Measurements from ENCODE around the gene MYO18B. TPM values are rescaled to one million over a fixed set of nuclear protein-coding genes. Genes with fewer than 3 reads are reported as not detected.
"Not testable (repeated sequence)": the region's sequence is repeated elsewhere in the genome, so short reads cannot be mapped to it uniquely, and the experiment has no call there.

Gene MYO18B
- total RNA-seq, 1 experiment from 2014 or later, result 0.07 TPM

GRCh38 chr22:25702571-25703167 lies 39.3 kb upstream of the MYO18B start:
- H3K9me3 Mint-ChIP-seq (ENCODE audit: unreplicated experiment), result no peaks in the 10 kb centered on the region
- no peak overlapping the region for H3K4me3 Mint-ChIP-seq (ENCODE audit: unreplicated experiment)
- no peak for DNase-seq
- Histone ChIP-seq H3K27me3 (replicated peaks; ENCODE audit: control insufficient read depth, insufficient read depth, low read length) (no peaks in the 10 kb centered on the region), H3K9me3 (no peaks in the 10 kb centered on the region), H3K4me3 (ENCODE audit: low read depth, low read length) (no peak overlapping the region), H3K36me3 (ENCODE audit: control insufficient read depth, insufficient read depth, low read length) (no peaks in the 10 kb centered on the region), H3K4me1 (no peaks in the 10 kb centered on the region)
- H3K27ac Mint-ChIP-seq (ENCODE audit: unreplicated experiment), result no peak overlapping the region
- CTCF ChIA-PET, result interaction anchor here (1.4 kb wide), 1 partner anchor 240 kb away, joined by 7 read pairs; no protein-coding TSS in a partner anchor
- no TSS peak for BruUV-seq (replicated peaks)
- H3K27me3 Mint-ChIP-seq (ENCODE audit: insufficient read depth, unreplicated experiment), result no peaks in the 10 kb centered on the region
- TF ChIP-seq CTCF (IDR thresholded peaks at IDR 0.05; ENCODE audit: insufficient read depth in 1 of 2, low read depth in 1 of 2, low read length in 1 of 2, severe bottlenecking in 1 of 2, unreplicated experiment in 1 of 2), result no peak
- H3K4me1 Mint-ChIP-seq (ENCODE audit: low read depth, unreplicated experiment), result no peaks in the 10 kb centered on the region
- intact Hi-C loops (cut with micrococcal nuclease; ENCODE audit: unreplicated experiment), result loop anchor here (5.0 kb wide), 1 partner anchor 70 kb away; no protein-coding TSS in a partner anchor
- POLR2A ChIA-PET, result no interaction called here
- peaks cover 6% of the 10 kb centered on the region for H3K36me3 Mint-ChIP-seq (ENCODE audit: insufficient read depth, unreplicated experiment)

DNA sequence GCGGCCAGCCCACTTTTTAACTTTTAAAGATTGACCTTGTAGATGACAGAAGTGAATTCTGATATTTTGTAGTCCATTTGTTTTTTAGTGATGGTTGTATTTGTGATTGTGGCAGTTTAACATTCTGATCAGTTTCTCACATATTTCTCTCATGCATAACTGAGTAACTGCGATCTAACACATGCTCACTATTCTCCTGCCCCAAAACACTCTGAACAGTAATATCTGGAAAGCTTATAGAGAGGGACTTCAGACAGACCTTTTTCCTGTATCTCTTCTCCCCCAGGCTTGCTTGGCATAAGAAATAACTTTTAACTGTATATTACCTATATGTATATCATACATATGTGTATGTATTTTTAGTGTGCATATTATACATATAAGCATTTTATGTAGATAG lies 37.3 kb upstream of the MYO18B start:
- Histone ChIP-seq H3K27me3 (replicated peaks; ENCODE audit: control insufficient read depth, insufficient read depth, low read length) (no peaks in the 10 kb centered on the region), H3K4me3 (ENCODE audit: low read depth, low read length) (no peak overlapping the region), H3K36me3 (ENCODE audit: control insufficient read depth, insufficient read depth, low read length) (no peaks in the 10 kb centered on the region), H3K4me1 (no peaks in the 10 kb centered on the region), H3K9me3 (no peaks in the 10 kb centered on the region)
- TF ChIP-seq CTCF (IDR thresholded peaks at IDR 0.05; ENCODE audit: insufficient read depth in 1 of 2, low read depth in 1 of 2, low read length in 1 of 2, severe bottlenecking in 1 of 2, unreplicated experiment in 1 of 2), result no peak
- no peak for DNase-seq
- intact Hi-C loops (cut with micrococcal nuclease; ENCODE audit: unreplicated experiment), result loop anchor here (5.0 kb wide), 1 partner anchor 68 kb away; no protein-coding TSS in a partner anchor
- H3K27me3 Mint-ChIP-seq (ENCODE audit: insufficient read depth, unreplicated experiment), result no peaks in the 10 kb centered on the region
- H3K4me1 Mint-ChIP-seq (ENCODE audit: low read depth, unreplicated experiment), result no peaks in the 10 kb centered on the region
- ChIA-PET POLR2A (no interaction called here), CTCF (no interaction called here)
- H3K27ac Mint-ChIP-seq (ENCODE audit: unreplicated experiment), result no peak overlapping the region
- no peak overlapping the region for H3K4me3 Mint-ChIP-seq (ENCODE audit: unreplicated experiment)
- H3K36me3 Mint-ChIP-seq (ENCODE audit: insufficient read depth, unreplicated experiment), result no peaks in the 10 kb centered on the region
- no TSS peak for BruUV-seq (replicated peaks)
- H3K9me3 Mint-ChIP-seq (ENCODE audit: unreplicated experiment), result no peaks in the 10 kb centered on the region

GRCh38 chr22:25706197-25706596 lies 35.8 kb upstream of the MYO18B start:
- no peak for TF ChIP-seq CTCF (IDR thresholded peaks at IDR 0.05; ENCODE audit: insufficient read depth in 1 of 2, low read depth in 1 of 2, low read length in 1 of 2, severe bottlenecking in 1 of 2, unreplicated experiment in 1 of 2)
- no peak overlapping the region for H3K27ac Mint-ChIP-seq (ENCODE audit: unreplicated experiment)
- DNase-seq, result no peak
- no peak overlapping the region for H3K4me3 Mint-ChIP-seq (ENCODE audit: unreplicated experiment)
- H3K4me3 ChIP-seq (ENCODE audit: low read depth, low read length), result no peak overlapping the region
- H3K27me3 Mint-ChIP-seq (ENCODE audit: insufficient read depth, unreplicated experiment), result no peaks in the 10 kb centered on the region
- H3K36me3 Mint-ChIP-seq (ENCODE audit: insufficient read depth, unreplicated experiment), result no peaks in the 10 kb centered on the region
- CTCF ChIA-PET, result interaction anchor here (0.5 kb wide), 1 partner anchor 54 kb away, joined by 3 read pairs; no protein-coding TSS in a partner anchor
- no peaks in the 10 kb centered on the region for H3K9me3 ChIP-seq
- POLR2A ChIA-PET, result no interaction called here
- no peaks in the 10 kb centered on the region for H3K4me1 ChIP-seq
- no peaks in the 10 kb centered on the region for H3K27me3 ChIP-seq (replicated peaks; ENCODE audit: control insufficient read depth, insufficient read depth, low read length)
- no peaks in the 10 kb centered on the region for H3K4me1 Mint-ChIP-seq (ENCODE audit: low read depth, unreplicated experiment)
- no peaks in the 10 kb centered on the region for H3K9me3 Mint-ChIP-seq (ENCODE audit: unreplicated experiment)
- intact Hi-C loops (cut with micrococcal nuclease; ENCODE audit: unreplicated experiment), result no loop called here
- no TSS peak for BruUV-seq (replicated peaks)
- no peaks in the 10 kb centered on the region for H3K36me3 ChIP-seq (ENCODE audit: control insufficient read depth, insufficient read depth, low read length)

DNA sequence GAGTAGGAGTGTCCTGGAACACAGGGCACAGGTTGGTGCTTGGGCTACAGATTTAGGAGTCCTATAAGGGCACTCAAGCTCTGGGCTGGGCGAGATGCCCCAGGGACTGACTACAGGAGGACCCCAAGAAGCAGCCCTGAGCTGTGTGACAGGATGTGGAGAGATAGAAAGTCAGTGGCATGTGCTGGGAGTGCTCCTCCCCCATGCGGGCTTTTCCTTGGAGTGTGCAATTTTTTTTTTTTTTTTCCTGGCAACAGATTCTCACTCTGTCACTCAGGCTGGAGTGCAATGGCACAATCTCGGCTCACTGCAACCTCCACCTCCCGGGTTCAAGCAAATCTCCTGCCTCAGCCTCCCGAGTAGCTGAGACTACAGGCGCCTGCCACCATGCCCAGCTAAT lies 33.6 kb upstream of the MYO18B start:
- H3K4me1 ChIP-seq; H3K9me3 ChIP-seq; intact Hi-C loops (cut with micrococcal nuclease; ENCODE audit: unreplicated experiment); H3K4me3 Mint-ChIP-seq (ENCODE audit: unreplicated experiment); DNase-seq; H3K36me3 ChIP-seq (ENCODE audit: control insufficient read depth, insufficient read depth, low read length); H3K36me3 Mint-ChIP-seq (ENCODE audit: insufficient read depth, unreplicated experiment); CTCF ChIA-PET; H3K9me3 Mint-ChIP-seq (ENCODE audit: unreplicated experiment); H3K27me3 Mint-ChIP-seq (ENCODE audit: insufficient read depth, unreplicated experiment); H3K27me3 ChIP-seq (replicated peaks; ENCODE audit: control insufficient read depth, insufficient read depth, low read length); H3K27ac Mint-ChIP-seq (ENCODE audit: unreplicated experiment); H3K4me1 Mint-ChIP-seq (ENCODE audit: low read depth, unreplicated experiment); BruUV-seq (replicated peaks); H3K4me3 ChIP-seq (ENCODE audit: low read depth, low read length); POLR2A ChIA-PET: not testable (repeated sequence)
